Measurements from ENCODE around the gene STRAP. TPM values are rescaled to one million over a fixed set of nuclear protein-coding genes. Genes with fewer than 3 reads are reported as not detected.
"Not testable (repeated sequence)": the region's sequence is repeated elsewhere in the genome, so short reads cannot be mapped to it uniquely, and the experiment has no call there.

Gene STRAP
- total and polyA plus RNA-seq, 2 of the 4 experiments (the other 2 are of a cell fraction), result 82.1 to 98.1 TPM

DNA sequence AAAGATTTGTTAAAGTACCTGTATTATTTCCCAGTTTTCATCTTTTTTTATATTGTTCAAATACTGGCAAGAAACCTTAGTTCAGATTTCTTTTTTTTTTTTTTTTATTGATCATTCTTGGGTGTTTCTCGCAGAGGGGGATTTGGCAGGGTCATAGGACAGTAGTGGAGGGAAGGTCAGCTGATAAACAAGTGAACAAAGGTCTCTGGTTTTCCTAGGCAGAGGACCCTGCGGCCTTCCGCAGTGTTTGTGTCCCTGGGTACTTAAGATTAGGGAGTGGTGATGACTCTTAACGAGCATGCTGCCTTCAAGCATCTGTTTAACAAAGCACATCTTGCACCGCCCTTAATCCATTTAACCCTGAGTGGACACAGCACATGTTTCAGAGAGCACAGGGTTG lies 29.7 kb downstream of the STRAP start:
- ATAC-seq (ENCODE audit: low read depth); H4K20me1 ChIP-seq (ENCODE audit: insufficient read depth, low read length); BruUV-seq (replicated peaks); H3K4me1 ChIP-seq (ENCODE audit: control insufficient read depth, insufficient read depth, low read length); H3K27me3 ChIP-seq (ENCODE audit: control insufficient read depth, insufficient read depth, low read length); H3K9me1 ChIP-seq (ENCODE audit: insufficient read depth, low read length); H2AK9ac ChIP-seq (replicated peaks; ENCODE audit: low read depth, low read length, poor library complexity); dilution Hi-C loops (cut with HindIII; ENCODE audit: low sequenced_read_pairs, unreplicated experiment); H3K9me3 ChIP-seq (ENCODE audit: control insufficient read depth, insufficient read depth, low read length); POLR2A ChIA-PET (ENCODE audit: unreplicated experiment); in situ Hi-C loops (cut with MboI; ENCODE audit: low sequenced_read_pairs); H2AK5ac ChIP-seq (ENCODE audit: low read depth, low read length); DNase-seq; H2BK20ac ChIP-seq (ENCODE audit: low read depth, low read length); H4K5ac ChIP-seq (ENCODE audit: low read depth, low read length); H2AFZ ChIP-seq (replicated peaks; ENCODE audit: low read length, poor library complexity); H3K36me3 ChIP-seq (ENCODE audit: control insufficient read depth, insufficient read depth, low read length): not testable (repeated sequence)
- Histone ChIP-seq H4K91ac (ENCODE audit: insufficient read depth, low read depth, low read length) (peak overlapping the region; percentile 71; the same call in 1 of the 2 replicates), H3K4ac (ENCODE audit: low read depth, low read length) (peak overlapping the region; percentile 45), H3K27ac (ENCODE audit: insufficient read depth, low read length) (peak overlapping the region; percentile 89; the same call in 1 of the 2 replicates), H3K4me3 (ENCODE audit: insufficient read depth, low read depth, low read length) (peak overlapping the region; percentile 92), H3K18ac (ENCODE audit: low read depth, low read length) (peak overlapping the region; percentile 71; the same call in 1 of the 2 replicates), H2BK120ac (ENCODE audit: low read depth, low read length) (peak overlapping the region; percentile 66; the same call in 1 of the 2 replicates), H3K14ac (replicated peaks; ENCODE audit: low read depth, low read length) (peak overlapping the region; percentile 91), H3K79me1 (ENCODE audit: low read depth in 1 of 2, low read length in 2 of 2) (peaks cover 13 to 33% of the 10 kb centered on the region in 2 experiments; a peak in 3 of 4 replicates), H3K23ac (ENCODE audit: low read depth, low read length) (peak overlapping the region; percentile 86), H3K9ac (ENCODE audit: low read depth, low read length) (peak overlapping the region; percentile 87), H4K8ac (ENCODE audit: low read depth in 2 of 2, low read length in 2 of 2) (peak overlapping the region; percentile 57 to 76; a peak in 3 of 4 replicates), H2BK5ac (ENCODE audit: low read depth, low read length, poor library complexity, severe bottlenecking) (peak overlapping the region; percentile 85), H2BK15ac (ENCODE audit: low read depth, low read length) (0 out of 3 replicates have a peak overlapping the region, but pooled peaks have one; percentile 36), H3K56ac (ENCODE audit: extremely low read depth, insufficient read depth, low read length) (peak overlapping the region; percentile 98; the same call in 1 of the 2 replicates), H3K4me2 (ENCODE audit: low read depth, low read length) (peak overlapping the region; percentile 84)
- no CpG with 5 or more reads among the region's 5 CpGs for WGBS, 2 experiments (ENCODE audit: extremely low coverage in 2 of 2, insufficient read length in 1 of 2)
- CTCF ChIA-PET, result interaction anchor here (1.8 kb wide), 1 partner anchor 13 kb away, joined by 5 read pairs; no protein-coding TSS in a partner anchor
- intact Hi-C loops (cut with micrococcal nuclease), result loop anchor here (2.0 to 10.0 kb wide), 2 partner anchors 67 to 433 kb away; partner anchors contain the start of gene MGST1

- POLR2A ChIA-PET (ENCODE audit: unreplicated experiment); H3K23ac ChIP-seq (ENCODE audit: low read depth, low read length); H2BK5ac ChIP-seq (ENCODE audit: low read depth, low read length, poor library complexity, severe bottlenecking); in situ Hi-C loops (cut with MboI; ENCODE audit: low sequenced_read_pairs); H4K8ac ChIP-seq (ENCODE audit: low read depth in 2 of 2, low read length in 2 of 2); BruUV-seq (replicated peaks); H3K36me3 ChIP-seq (ENCODE audit: control insufficient read depth, insufficient read depth, low read length); H3K27ac ChIP-seq (ENCODE audit: insufficient read depth, low read length); H3K18ac ChIP-seq (ENCODE audit: low read depth, low read length); H2BK20ac ChIP-seq (ENCODE audit: low read depth, low read length); H3K56ac ChIP-seq (ENCODE audit: extremely low read depth, insufficient read depth, low read length); H4K20me1 ChIP-seq (ENCODE audit: insufficient read depth, low read length); H2AK9ac ChIP-seq (replicated peaks; ENCODE audit: low read depth, low read length, poor library complexity); ATAC-seq (ENCODE audit: low read depth); H3K4me3 ChIP-seq (ENCODE audit: insufficient read depth, low read depth, low read length); dilution Hi-C loops (cut with HindIII; ENCODE audit: low sequenced_read_pairs, unreplicated experiment); H3K4me2 ChIP-seq (ENCODE audit: low read depth, low read length); H4K91ac ChIP-seq (ENCODE audit: insufficient read depth, low read depth, low read length); H3K14ac ChIP-seq (replicated peaks; ENCODE audit: low read depth, low read length); H3K4me1 ChIP-seq (ENCODE audit: control insufficient read depth, insufficient read depth, low read length); H3K4ac ChIP-seq (ENCODE audit: low read depth, low read length); H2AFZ ChIP-seq (replicated peaks; ENCODE audit: low read length, poor library complexity); DNase-seq; H2BK120ac ChIP-seq (ENCODE audit: low read depth, low read length); H3K9me3 ChIP-seq (ENCODE audit: control insufficient read depth, insufficient read depth, low read length); H4K5ac ChIP-seq (ENCODE audit: low read depth, low read length); H2BK15ac ChIP-seq (ENCODE audit: low read depth, low read length); H3K27me3 ChIP-seq (ENCODE audit: control insufficient read depth, insufficient read depth, low read length); H3K9ac ChIP-seq (ENCODE audit: low read depth, low read length); H2AK5ac ChIP-seq (ENCODE audit: low read depth, low read length); H3K9me1 ChIP-seq (ENCODE audit: insufficient read depth, low read length): not testable (repeated sequence)
- peaks cover 24 to 46% of the 10 kb centered on the region in 2 experiments; a peak in 3 of 4 replicates for H3K79me1 ChIP-seq (ENCODE audit: low read depth in 1 of 2, low read length in 2 of 2)
- no CpG with 5 or more reads among the region's 5 CpGs for WGBS, 2 experiments (ENCODE audit: extremely low coverage in 2 of 2, insufficient read length in 1 of 2)
- intact Hi-C loops (cut with micrococcal nuclease), result loop anchor here (10.0 kb wide), 1 partner anchor 431 kb away; the partner anchor contains the start of gene MGST1
- CTCF ChIA-PET, result interaction anchor here (1.5 kb wide), 1 partner anchor 28 kb away, joined by 5 read pairs; no protein-coding TSS in a partner anchor
Observed at GRCh38 chr12:15914131-15914530, 31.9 kb downstream of the STRAP start.

All from IMR-90 (cell line).